ENCODE data around the gene PLB1. TPM values are rescaled to one million over a fixed set of nuclear protein-coding genes. Genes with fewer than 3 reads are reported as not detected.

The PLB1 gene
- total and polyA plus RNA-seq, 9 of the 15 experiments (the other 6 are each of a cell fraction or from before 2014, with no cell fraction given): 0.01 to 0.09 (median 0.07) TPM; not detected in 2

DNA sequence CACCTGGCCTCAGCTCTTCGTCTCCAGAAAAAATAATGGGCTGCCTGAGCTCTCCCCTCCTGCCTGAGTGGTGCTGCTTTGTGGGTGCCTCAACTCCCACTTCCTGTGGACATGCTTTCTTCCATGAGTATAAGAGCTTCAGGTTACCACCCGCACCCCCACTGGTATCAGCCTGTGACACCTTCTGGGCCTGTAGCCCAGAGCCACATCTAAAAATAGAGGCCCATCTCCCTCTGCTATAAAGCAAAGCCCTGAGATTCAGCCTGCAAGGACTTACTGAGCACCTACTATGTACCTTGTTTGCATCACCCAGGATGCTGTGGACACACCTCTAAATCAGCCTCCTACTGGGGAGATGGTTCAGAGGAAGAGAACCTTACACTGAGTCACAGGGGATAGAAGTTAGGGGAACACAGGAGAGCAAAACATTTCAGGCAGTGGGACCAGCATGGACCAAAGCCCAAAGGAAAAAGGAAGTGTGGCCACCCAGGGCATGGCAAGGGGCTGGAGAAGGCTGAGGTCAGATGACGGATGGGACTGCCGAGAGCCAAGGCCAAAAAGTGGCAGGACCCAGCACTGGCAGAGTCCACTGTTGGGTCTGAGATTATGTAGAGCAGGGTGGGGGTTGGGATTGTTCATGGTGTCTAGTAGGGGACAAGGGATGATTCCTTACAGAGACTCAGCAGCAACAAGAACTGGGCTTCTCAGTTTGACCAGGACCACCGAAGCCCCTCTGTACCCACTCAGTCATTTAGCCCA lies 132.0 kb downstream of the PLB1 start (continued):
- TF ChIP-seq CAMTA2 (CRISPR knock-in tag; conservative IDR thresholded peaks at IDR 0.05) (no peak), BMI1 (IDR thresholded peaks at IDR 0.05; ENCODE audit: low read length) (no peak), ZNF76 (CRISPR knock-in tag; IDR thresholded peaks at IDR 0.05; ENCODE audit: borderline replicate concordance) (no peak), MEF2D (tag; conservative IDR thresholded peaks at IDR 0.05; ENCODE audit: low read depth) (peak; percentile 65; the same call in 1 of the 2 replicates), ZNF699 (CRISPR knock-in tag; IDR thresholded peaks at IDR 0.05; ENCODE audit: insufficient replicate concordance) (no peak), ZNF12 (CRISPR knock-in tag; IDR thresholded peaks at IDR 0.05) (0 out of 2 replicates have a peak, but pooled peaks have one; percentile 51), ZNF561 (CRISPR knock-in tag; conservative IDR thresholded peaks at IDR 0.05) (no peak), DDX20 (tag; IDR thresholded peaks at IDR 0.05; ENCODE audit: low read depth) (no peak), ZNF324 (CRISPR knock-in tag; IDR thresholded peaks at IDR 0.05) (no peak), TCFL5 (CRISPR knock-in tag; conservative IDR thresholded peaks at IDR 0.05) (no peak), MEF2A (IDR thresholded peaks at IDR 0.05; ENCODE audit: control insufficient read depth, low read depth, low read length) (0 out of 2 replicates have a peak, but pooled peaks have one; percentile 68), SRSF1 (IDR thresholded peaks at IDR 0.05; ENCODE audit: low read depth, low read length) (no peak)
- TF ChIP-seq, protein P1, sequence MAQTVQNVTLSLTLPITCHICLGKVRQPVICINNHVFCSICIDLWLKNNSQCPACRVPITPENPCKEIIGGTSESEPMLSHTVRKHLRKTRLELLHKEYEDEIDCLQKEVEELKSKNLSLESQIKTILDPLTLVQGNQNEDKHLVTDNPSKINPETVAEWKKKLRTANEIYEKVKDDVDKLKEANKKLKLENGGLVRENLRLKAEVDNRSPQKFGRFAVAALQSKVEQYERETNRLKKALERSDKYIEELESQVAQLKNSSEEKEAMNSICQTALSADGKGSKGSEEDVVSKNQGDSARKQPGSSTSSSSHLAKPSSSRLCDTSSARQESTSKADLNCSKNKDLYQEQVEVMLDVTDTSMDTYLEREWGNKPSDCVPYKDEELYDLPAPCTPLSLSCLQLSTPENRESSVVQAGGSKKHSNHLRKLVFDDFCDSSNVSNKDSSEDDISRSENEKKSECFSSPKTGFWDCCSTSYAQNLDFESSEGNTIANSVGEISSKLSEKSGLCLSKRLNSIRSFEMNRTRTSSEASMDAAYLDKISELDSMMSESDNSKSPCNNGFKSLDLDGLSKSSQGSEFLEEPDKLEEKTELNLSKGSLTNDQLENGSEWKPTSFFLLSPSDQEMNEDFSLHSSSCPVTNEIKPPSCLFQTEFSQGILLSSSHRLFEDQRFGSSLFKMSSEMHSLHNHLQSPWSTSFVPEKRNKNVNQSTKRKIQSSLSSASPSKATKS (CRISPR knock-in tag; IDR thresholded peaks at IDR 0.05): no peak
- TF ChIP-seq, protein P2, sequence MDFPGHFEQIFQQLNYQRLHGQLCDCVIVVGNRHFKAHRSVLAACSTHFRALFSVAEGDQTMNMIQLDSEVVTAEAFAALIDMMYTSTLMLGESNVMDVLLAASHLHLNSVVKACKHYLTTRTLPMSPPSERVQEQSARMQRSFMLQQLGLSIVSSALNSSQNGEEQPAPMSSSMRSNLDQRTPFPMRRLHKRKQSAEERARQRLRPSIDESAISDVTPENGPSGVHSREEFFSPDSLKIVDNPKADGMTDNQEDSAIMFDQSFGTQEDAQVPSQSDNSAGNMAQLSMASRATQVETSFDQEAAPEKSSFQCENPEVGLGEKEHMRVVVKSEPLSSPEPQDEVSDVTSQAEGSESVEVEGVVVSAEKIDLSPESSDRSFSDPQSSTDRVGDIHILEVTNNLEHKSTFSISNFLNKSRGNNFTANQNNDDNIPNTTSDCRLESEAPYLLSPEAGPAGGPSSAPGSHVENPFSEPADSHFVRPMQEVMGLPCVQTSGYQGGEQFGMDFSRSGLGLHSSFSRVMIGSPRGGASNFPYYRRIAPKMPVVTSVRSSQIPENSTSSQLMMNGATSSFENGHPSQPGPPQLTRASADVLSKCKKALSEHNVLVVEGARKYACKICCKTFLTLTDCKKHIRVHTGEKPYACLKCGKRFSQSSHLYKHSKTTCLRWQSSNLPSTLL (IDR thresholded peaks at IDR 0.05): no peak
- TF ChIP-seq, protein P3, sequence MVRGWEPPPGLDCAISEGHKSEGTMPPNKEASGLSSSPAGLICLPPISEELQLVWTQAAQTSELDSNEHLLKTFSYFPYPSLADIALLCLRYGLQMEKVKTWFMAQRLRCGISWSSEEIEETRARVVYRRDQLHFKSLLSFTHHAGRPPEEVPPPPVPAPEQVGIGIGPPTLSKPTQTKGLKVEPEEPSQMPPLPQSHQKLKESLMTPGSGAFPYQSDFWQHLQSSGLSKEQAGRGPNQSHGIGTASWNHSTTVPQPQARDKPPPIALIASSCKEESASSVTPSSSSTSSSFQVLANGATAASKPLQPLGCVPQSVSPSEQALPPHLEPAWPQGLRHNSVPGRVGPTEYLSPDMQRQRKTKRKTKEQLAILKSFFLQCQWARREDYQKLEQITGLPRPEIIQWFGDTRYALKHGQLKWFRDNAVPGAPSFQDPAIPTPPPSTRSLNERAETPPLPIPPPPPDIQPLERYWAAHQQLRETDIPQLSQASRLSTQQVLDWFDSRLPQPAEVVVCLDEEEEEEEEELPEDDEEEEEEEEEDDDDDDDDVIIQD (CRISPR knock-in tag; IDR thresholded peaks at IDR 0.05): no peak

Data from K562 (cell line).